ENCODE data around the gene KRTAP27-1.

- TF ChIP-seq EZH2 (IDR thresholded peaks at IDR 0.05; ENCODE audit: borderline replicate concordance, low read depth, low read length, severe bottlenecking) (no peak), CTCF (IDR thresholded peaks at IDR 0.05; ENCODE audit: borderline replicate concordance, extremely low read depth, low read length, poor library complexity, severe bottlenecking) (no peak)
Measured at GRCh38 chr21:30336596-30336995, 898 bp downstream of the KRTAP27-1 start.
